Central memory CD4-positive, alpha-beta T cell (primary cell): ENCODE results near the gene SART3.
"Not testable (repeated sequence)": the region's sequence is repeated elsewhere in the genome, so short reads cannot be mapped to it uniquely, and the experiment has no call there.

Source experiments
- DNase-seq: peaks from one replicate; pipeline ENCODE4 v3.0.0; 2022

The SART3 gene

GRCh38 chr12:108596854-108597558 lies 36.0 kb upstream of the SART3 start:
- DNase-seq, result no peak

GRCh38 chr12:108595711-108596647 lies 35.0 kb upstream of the SART3 start:
- DNase-seq, result no peak

- DNase-seq, result no peak
Observed at GRCh38 chr12:108594960-108595710, 34.2 kb upstream of the SART3 start.

- no peak for DNase-seq
Observed at GRCh38 chr12:108594323-108594903, 33.4 kb upstream of the SART3 start.

- no peak for DNase-seq
Observed at GRCh38 chr12:108592033-108592909, 31.3 kb upstream of the SART3 start.

GRCh38 chr12:108591267-108591980 lies 30.5 kb upstream of the SART3 start:
- no peak for DNase-seq

GRCh38 chr12:108590463-108590862 lies 29.5 kb upstream of the SART3 start:
- not testable (repeated sequence) for DNase-seq

GRCh38 chr12:108589840-108590229 lies 28.9 kb upstream of the SART3 start:
- DNase-seq, result no peak

GRCh38 chr12:108589028-108589839 lies 28.3 kb upstream of the SART3 start:
- no peak for DNase-seq

- DNase-seq, result no peak
Observed at GRCh38 chr12:108587826-108588225, 26.9 kb upstream of the SART3 start.

GRCh38 chr12:108586306-108586705 lies 25.3 kb upstream of the SART3 start:
- DNase-seq, result no peak

GRCh38 chr12:108585864-108586263 lies 24.9 kb upstream of the SART3 start:
- DNase-seq, result no peak

- DNase-seq, result no peak
Observed at GRCh38 chr12:108584456-108585065, 23.6 kb upstream of the SART3 start.

- DNase-seq, result no peak
Observed at GRCh38 chr12:108583991-108584390, 23.0 kb upstream of the SART3 start.

- no peak for DNase-seq
Observed at GRCh38 chr12:108582978-108583770, 22.2 kb upstream of the SART3 start.

- DNase-seq, result no peak
Observed at GRCh38 chr12:108582509-108582908, 21.5 kb upstream of the SART3 start.

GRCh38 chr12:108581311-108582227 lies 20.6 kb upstream of the SART3 start:
- no peak for DNase-seq

GRCh38 chr12:108580531-108580930 lies 19.6 kb upstream of the SART3 start:
- no peak for DNase-seq
